Mesenchymal stem cell (in vitro differentiated cells and primary cell): Measurements from ENCODE around the gene C11orf98.

Experiments
- DNase-seq: peaks from one replicate; pipeline ENCODE4 v3.0.0-alpha.2; 2013
- H2AFZ ChIP-seq: one replicate; pipeline ENCODE4 v1.6.1; 2013; ENCODE audit warnings: low read depth, mild to moderate bottlenecking, control low read depth, inconsistent platforms, low read length, moderate library complexity
- H2AK5ac ChIP-seq: 2 replicates; pipeline ENCODE4 v1.6.1; 2013; ENCODE audit warnings: low read length, moderate library complexity, mild to moderate bottlenecking, inconsistent platforms; ENCODE audit not compliant: severe bottlenecking
- H2BK120ac ChIP-seq: one replicate; pipeline ENCODE4 v1.6.1; 2013; ENCODE audit warnings: low read depth, mild to moderate bottlenecking, inconsistent platforms, low read length, moderate library complexity
- H2BK12ac ChIP-seq, 2 experiments: one replicate each; pipeline ENCODE4 v1.6.1; 2013; ENCODE audit warnings: inconsistent platforms in 2 of 2, low read length in 2 of 2, mild to moderate bottlenecking in 2 of 2, moderate library complexity in 2 of 2, control low read depth in 1 of 2
- H2BK15ac ChIP-seq: one replicate; pipeline ENCODE4 v1.6.1; 2013; ENCODE audit warnings: mild to moderate bottlenecking, low read depth, inconsistent platforms; ENCODE audit not compliant: poor library complexity, severe bottlenecking
- H2BK5ac ChIP-seq: 2 replicates; pipeline ENCODE4 v1.6.1; 2013; ENCODE audit warnings: low read depth, mild to moderate bottlenecking, low read length, control low read depth, inconsistent platforms; ENCODE audit not compliant: poor library complexity, severe bottlenecking
- H3K14ac ChIP-seq, 2 experiments: one replicate each; pipeline ENCODE4 v1.6.1; 2013; ENCODE audit warnings: inconsistent platforms in 2 of 2, low read length in 2 of 2, control low read depth in 1 of 2, mild to moderate bottlenecking in 1 of 2, moderate library complexity in 1 of 2
- H3K18ac ChIP-seq, 2 experiments: one replicate each; pipeline ENCODE4 v1.6.1; 2013; ENCODE audit warnings: inconsistent platforms in 2 of 2, low read length in 2 of 2, control low read depth in 1 of 2, low read depth in 1 of 2, mild to moderate bottlenecking in 1 of 2
- H3K23ac ChIP-seq, 2 experiments: one replicate each; pipeline ENCODE4 v1.6.1; 2013; ENCODE audit warnings: inconsistent platforms in 2 of 2, low read length in 2 of 2, mild to moderate bottlenecking in 2 of 2, moderate library complexity in 2 of 2, control low read depth in 1 of 2
- H3K27ac ChIP-seq: 2 replicates; pipeline ENCODE4 v1.5.1; 2013; ENCODE audit warnings: mild to moderate bottlenecking, moderate library complexity, low read length, control low read depth, inconsistent platforms; ENCODE audit not compliant: poor library complexity, severe bottlenecking
- H3K27me3 ChIP-seq, 2 experiments: 2 replicates each; pipeline versions ENCODE4 v1.6.1 to v1.7.0; 2013; ENCODE audit warnings: low read length in 2 of 2, mild to moderate bottlenecking in 2 of 2, moderate library complexity in 2 of 2, control low read depth in 1 of 2, inconsistent platforms in 1 of 2; ENCODE audit not compliant: control insufficient read depth in 1 of 2, insufficient read depth in 1 of 2
- H3K36me3 ChIP-seq, 2 experiments: 2 replicates each; pipeline versions ENCODE4 v1.6.1 to v1.7.0; 2013; ENCODE audit warnings: low read length in 2 of 2, control low read depth in 1 of 2, inconsistent platforms in 1 of 2, low read depth in 1 of 2, mild to moderate bottlenecking in 1 of 2; ENCODE audit not compliant: insufficient read depth in 2 of 2, control insufficient read depth in 1 of 2
- H3K4ac ChIP-seq, 2 experiments: one replicate each; pipeline ENCODE4 v1.6.1; 2013; ENCODE audit warnings: inconsistent platforms in 2 of 2, low read length in 2 of 2, mild to moderate bottlenecking in 2 of 2, moderate library complexity in 2 of 2, control low read depth in 1 of 2, low read depth in 1 of 2
- H3K4me1 ChIP-seq: 2 replicates; pipeline ENCODE4 v1.6.1; 2013; ENCODE audit warnings: low read depth, low read length, control low read depth; ENCODE audit not compliant: control insufficient read depth, insufficient read depth
- H3K4me2 ChIP-seq: 2 replicates; pipeline ENCODE4 v1.6.1; 2013; ENCODE audit warnings: low read length, mild to moderate bottlenecking, inconsistent platforms; ENCODE audit not compliant: poor library complexity, severe bottlenecking
- H3K4me3 ChIP-seq, 2 experiments: 2 replicates each; pipeline versions ENCODE4 v1.5.1 to v1.7.0; 2013; ENCODE audit warnings: low read length in 2 of 2, mild to moderate bottlenecking in 2 of 2, control low read depth in 1 of 2, low read depth in 1 of 2; ENCODE audit not compliant: insufficient read depth in 1 of 2
- H3K79me1 ChIP-seq: replicated peaks from 2 replicates; pipeline ENCODE4 v1.6.1; 2013; ENCODE audit warnings: mild to moderate bottlenecking, control low read depth, low read length, inconsistent platforms; ENCODE audit not compliant: poor library complexity, severe bottlenecking
- H3K9ac ChIP-seq: 2 replicates; pipeline ENCODE4 v1.7.0; 2013; ENCODE audit warnings: mild to moderate bottlenecking, low read length, moderate library complexity
- H3K9me3 ChIP-seq: 2 replicates; pipeline ENCODE4 v1.7.0; 2013; ENCODE audit warnings: mild to moderate bottlenecking, low read length; ENCODE audit not compliant: control insufficient read depth
- H4K8ac ChIP-seq: one replicate; pipeline ENCODE4 v1.6.1; 2013; ENCODE audit warnings: inconsistent platforms, mild to moderate bottlenecking, low read length, moderate library complexity
- H4K91ac ChIP-seq: one replicate; pipeline ENCODE4 v1.6.1; 2013; ENCODE audit warnings: mild to moderate bottlenecking, low read length, inconsistent platforms
- WGBS: methylation state at CpG from one replicate; pipeline ENCODE4 v1.1.7; 2013; ENCODE audit warnings: mixed read lengths; 5-methylcytosine and 5-hydroxymethylcytosine counted together

C11orf98 gene

GRCh38 chr11:62649486-62649885 is 15.5 kb downstream of the C11orf98 start:
- no peak overlapping the region for H3K27ac ChIP-seq
- H2BK15ac ChIP-seq, result no peak overlapping the region
- H2BK12ac ChIP-seq, result no peak overlapping the region
- H3K4me2 ChIP-seq, result no peak overlapping the region
- no peaks in the 10 kb centered on the region for H3K9me3 ChIP-seq
- H3K36me3 ChIP-seq, result peaks cover 32% of the 10 kb centered on the region in 2 experiments
- H2AFZ ChIP-seq, result no peak overlapping the region
- H3K9ac ChIP-seq, result no peak overlapping the region
- no peak overlapping the region for H3K18ac ChIP-seq
- H2BK5ac ChIP-seq, result no peak overlapping the region
- no peak overlapping the region for H2BK120ac ChIP-seq
- H2AK5ac ChIP-seq, result no peak overlapping the region
- H3K4ac ChIP-seq, result no peak overlapping the region
- peaks cover 16% of the 10 kb centered on the region for H3K4me1 ChIP-seq
- H4K8ac ChIP-seq, result no peak overlapping the region
- no peak overlapping the region for H3K14ac ChIP-seq
- H3K23ac ChIP-seq, result no peak overlapping the region
- DNase-seq, result no peak
- H3K79me1 ChIP-seq, result peaks cover 24% of the 10 kb centered on the region
- H4K91ac ChIP-seq, result no peak overlapping the region
- WGBS, result 99% methylated on average over 11 of the region's 11 CpGs
- no peaks in the 10 kb centered on the region for H3K27me3 ChIP-seq
- H3K4me3 ChIP-seq, result no peak overlapping the region

DNA sequence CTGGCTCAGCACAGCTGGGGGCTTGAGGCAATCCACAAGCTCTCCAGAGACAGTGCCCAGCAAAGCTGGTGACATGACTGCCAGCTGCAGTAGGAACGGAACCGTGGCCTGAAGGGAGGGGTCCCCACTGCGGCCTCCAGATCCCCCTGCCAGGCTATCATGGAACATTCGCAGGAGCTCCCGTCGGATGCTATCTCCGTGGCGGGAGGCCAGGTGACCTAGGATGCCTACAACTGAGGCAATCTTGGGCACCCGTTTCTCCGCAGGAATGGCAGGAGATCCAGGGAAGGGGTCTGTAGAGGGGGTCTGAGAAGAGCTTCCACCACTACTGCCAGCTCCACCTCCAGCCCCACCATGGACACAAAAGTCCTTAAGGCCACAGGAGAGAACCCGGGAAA is 16.0 kb downstream of the C11orf98 start:
- no peak overlapping the region for H3K14ac ChIP-seq
- H2AFZ ChIP-seq, result no peak overlapping the region
- no peak overlapping the region for H3K23ac ChIP-seq
- peaks cover 24% of the 10 kb centered on the region for H3K79me1 ChIP-seq
- peaks cover 16% of the 10 kb centered on the region for H3K4me1 ChIP-seq
- no peak overlapping the region for H2AK5ac ChIP-seq
- H4K91ac ChIP-seq, result no peak overlapping the region
- no peak overlapping the region for H2BK15ac ChIP-seq
- H3K27me3 ChIP-seq, result no peaks in the 10 kb centered on the region
- H3K9ac ChIP-seq, result no peak overlapping the region
- no peak overlapping the region for H2BK120ac ChIP-seq
- no peak overlapping the region for H4K8ac ChIP-seq
- H2BK5ac ChIP-seq, result no peak overlapping the region
- WGBS, result 94% methylated on average over 9 of the region's 11 CpGs
- H3K27ac ChIP-seq, result no peak overlapping the region
- no peak overlapping the region for H3K4me2 ChIP-seq
- H3K9me3 ChIP-seq, result no peaks in the 10 kb centered on the region
- no peak overlapping the region for H3K18ac ChIP-seq
- H3K4ac ChIP-seq, result no peak overlapping the region
- H3K36me3 ChIP-seq, result peaks cover 37% of the 10 kb centered on the region in 2 experiments
- H3K4me3 ChIP-seq, result no peak overlapping the region
- no peak overlapping the region for H2BK12ac ChIP-seq
- DNase-seq, result no peak

DNA sequence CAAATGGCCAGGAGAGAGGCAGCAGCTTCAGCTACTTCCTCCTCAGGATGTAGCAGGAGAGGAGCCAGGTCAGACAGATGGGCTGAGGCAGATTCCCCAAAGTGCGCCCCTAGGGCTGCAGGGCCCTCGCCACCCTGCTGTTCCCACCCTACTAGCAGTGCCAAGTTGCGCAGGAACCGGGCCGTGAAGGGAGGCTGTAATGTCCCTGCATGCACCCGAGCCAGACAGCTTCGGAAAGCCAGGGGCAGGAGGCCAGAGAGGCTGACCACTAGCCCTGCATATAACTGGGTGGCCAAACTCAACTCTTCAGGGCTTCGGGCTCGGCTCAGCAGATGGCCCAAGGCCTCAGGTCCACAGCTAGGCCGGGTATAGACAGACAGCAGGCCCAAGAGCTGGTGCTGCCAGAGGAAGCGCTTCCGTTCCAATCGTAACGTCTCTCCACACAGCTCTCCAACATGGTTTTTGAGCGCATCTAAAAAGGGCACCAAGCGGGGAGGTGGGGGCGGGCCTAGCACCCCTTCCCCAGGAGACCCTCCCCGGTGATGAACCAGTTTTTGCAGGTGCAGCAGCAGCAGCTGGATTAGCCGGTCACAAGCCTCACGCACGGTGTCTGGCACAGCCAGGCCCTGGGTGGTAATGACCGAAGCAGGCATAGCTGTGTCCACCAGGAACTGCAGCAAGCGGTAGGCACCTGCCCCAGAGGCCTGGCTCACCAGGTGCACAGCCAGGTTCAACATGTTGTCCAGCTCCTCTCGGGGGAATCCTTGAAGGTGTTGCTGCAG is 16.6 kb downstream of the C11orf98 start:
- 96% methylated on average over 24 of the region's 24 CpGs for WGBS
- H2AFZ ChIP-seq, result no peak overlapping the region
- no peak overlapping the region for H3K27ac ChIP-seq
- H3K27me3 ChIP-seq, result no peaks in the 10 kb centered on the region
- H2BK120ac ChIP-seq, result no peak overlapping the region
- no peak overlapping the region for H3K23ac ChIP-seq
- H4K8ac ChIP-seq, result no peak overlapping the region
- H4K91ac ChIP-seq, result no peak overlapping the region
- H3K14ac ChIP-seq, result no peak overlapping the region
- H3K18ac ChIP-seq, result no peak overlapping the region
- peak overlapping the region; percentile 65 for H3K9ac ChIP-seq
- no peak for DNase-seq
- H3K9me3 ChIP-seq, result no peaks in the 10 kb centered on the region
- no peak overlapping the region for H2BK12ac ChIP-seq
- H3K4me3 ChIP-seq, result no peak overlapping the region
- H3K4me2 ChIP-seq, result no peak overlapping the region
- H2BK15ac ChIP-seq, result peak overlapping the region; percentile 56
- H3K4ac ChIP-seq, result no peak overlapping the region
- peaks cover 43% of the 10 kb centered on the region in 2 experiments for H3K36me3 ChIP-seq
- H3K4me1 ChIP-seq, result peaks cover 14% of the 10 kb centered on the region
- H2BK5ac ChIP-seq, result no peak overlapping the region
- H2AK5ac ChIP-seq, result no peak overlapping the region
- peaks cover 24% of the 10 kb centered on the region for H3K79me1 ChIP-seq

GRCh38 chr11:62647609-62648005 is 17.4 kb downstream of the C11orf98 start:
- Histone ChIP-seq H2BK120ac (no peak overlapping the region), H3K27ac (no peak overlapping the region), H4K91ac (no peak overlapping the region), H3K79me1 (peaks cover 21% of the 10 kb centered on the region), H2AK5ac (no peak overlapping the region), H3K9ac (peak overlapping the region; percentile 65), H3K36me3 (peaks cover 45 to 49% of the 10 kb centered on the region in 2 experiments), H3K27me3 (no peaks in the 10 kb centered on the region), H3K18ac (no peak overlapping the region), H4K8ac (no peak overlapping the region), H2AFZ (no peak overlapping the region), H3K23ac (no peak overlapping the region), H3K4ac (no peak overlapping the region), H2BK5ac (no peak overlapping the region), H3K9me3 (no peaks in the 10 kb centered on the region), H3K4me3 (no peak overlapping the region), H2BK15ac (peak overlapping the region; percentile 56), H3K14ac (no peak overlapping the region), H3K4me1 (peaks cover 14% of the 10 kb centered on the region), H3K4me2 (no peak overlapping the region), H2BK12ac (no peak overlapping the region)
- WGBS, result 92% methylated on average over 6 of the region's 6 CpGs
- no peak for DNase-seq
